Activated CD4-positive, alpha-beta T cell treated with anti-CD3 and anti-CD28 coated beads, Interleukin-2, amount 50 U/mL, for 48 hours (primary cell): ENCODE data around the gene KCNS3.
"Not testable (repeated sequence)": the region's sequence is repeated elsewhere in the genome, so short reads cannot be mapped to it uniquely, and the experiment has no call there.

Source experiments
- DNase-seq, 2 experiments: peaks; one replicate each; pipeline ENCODE4 v3.0.0-alpha.2; 2020

Gene KCNS3

GRCh38 chr2:17951563-17951962 is 73.1 kb downstream of the KCNS3 start:
- DNase-seq = no peak

- no peak for DNase-seq
Measured at GRCh38 chr2:17958466-17959092, 80.1 kb downstream of the KCNS3 start.

GRCh38 chr2:17959356-17959755 is 80.9 kb downstream of the KCNS3 start:
- DNase-seq = no peak

GRCh38 chr2:17959833-17960232 is 81.4 kb downstream of the KCNS3 start:
- DNase-seq = no peak

- no peak for DNase-seq
Measured at GRCh38 chr2:17960925-17961324, 82.5 kb downstream of the KCNS3 start.

- no peak for DNase-seq
Measured at GRCh38 chr2:17961789-17962188, 83.3 kb downstream of the KCNS3 start.

- no peak for DNase-seq
Measured at GRCh38 chr2:17962876-17963275, 84.4 kb downstream of the KCNS3 start.

GRCh38 chr2:17963571-17963970 is 85.1 kb downstream of the KCNS3 start:
- not testable (repeated sequence) for DNase-seq

GRCh38 chr2:17965196-17965595 is 86.7 kb downstream of the KCNS3 start:
- DNase-seq = no peak

- DNase-seq = no peak
Measured at GRCh38 chr2:17966798-17967197, 88.3 kb downstream of the KCNS3 start.

- DNase-seq = no peak
Measured at GRCh38 chr2:17969661-17970060, 91.2 kb downstream of the KCNS3 start.

- no peak for DNase-seq
Measured at GRCh38 chr2:17971531-17972125, 93.2 kb downstream of the KCNS3 start.

- no peak for DNase-seq
Measured at GRCh38 chr2:17972991-17973390, 94.5 kb downstream of the KCNS3 start.

- DNase-seq = no peak
Measured at GRCh38 chr2:17975401-17975800, 96.9 kb downstream of the KCNS3 start.

- no peak for DNase-seq
Measured at GRCh38 chr2:17976871-17977746, 98.6 kb downstream of the KCNS3 start.

GRCh38 chr2:17979707-17980106 is 101.2 kb downstream of the KCNS3 start:
- DNase-seq = no peak

- no peak for DNase-seq
Measured at GRCh38 chr2:17981936-17982335, 103.5 kb downstream of the KCNS3 start.
